GM18499 (cell line): ENCODE results near the gene MMRN2.
"Not testable (repeated sequence)": the region's sequence is repeated elsewhere in the genome, so short reads cannot be mapped to it uniquely, and the experiment has no call there.

ENCODE experiments used
- ATAC-seq: cut with Tn5 transposase; IDR thresholded peaks from one replicate; pipeline ENCODE4 v1.9.1; 2021; ENCODE audit warnings: moderate number of reproducible peaks; ENCODE audit not compliant: insufficient read depth, unreplicated experiment

The MMRN2 gene

GRCh38 chr10:86958116-86958900 lies 893 bp upstream of the MMRN2 start, which contains the start of gene SNCG:
TSS of gene SNCG (plus strand) at chr10:86958599. CDS start at chr10:86958698, 99 bp downstream.
- no peak for ATAC-seq

- ATAC-seq, result no peak
Measured at GRCh38 chr10:86956848-86957448, 467 bp downstream of the MMRN2 start.

GRCh38 chr10:86956195-86956847 lies 1.1 kb downstream of the MMRN2 start:
- no peak for ATAC-seq

- no peak for ATAC-seq
Measured at GRCh38 chr10:86955501-86956194, 1.8 kb downstream of the MMRN2 start.

GRCh38 chr10:86954681-86955500 lies 2.5 kb downstream of the MMRN2 start:
- no peak for ATAC-seq

- no peak for ATAC-seq
Measured at GRCh38 chr10:86953747-86954680, 3.4 kb downstream of the MMRN2 start.

- ATAC-seq, result not testable (repeated sequence)
Measured at GRCh38 chr10:86952697-86953096, 4.7 kb downstream of the MMRN2 start.

- ATAC-seq, result no peak
Measured at GRCh38 chr10:86952106-86952505, 5.3 kb downstream of the MMRN2 start.

- ATAC-seq, result no peak
Measured at GRCh38 chr10:86951184-86951761, 6.1 kb downstream of the MMRN2 start.

- no peak for ATAC-seq
Measured at GRCh38 chr10:86950349-86950748, 7.1 kb downstream of the MMRN2 start.

GRCh38 chr10:86947806-86948205 lies 9.6 kb downstream of the MMRN2 start:
- not testable (repeated sequence) for ATAC-seq

- no peak for ATAC-seq
Measured at GRCh38 chr10:86946213-86947155, 10.9 kb downstream of the MMRN2 start.

GRCh38 chr10:86945361-86946212 lies 11.8 kb downstream of the MMRN2 start:
- ATAC-seq, result no peak

GRCh38 chr10:86944907-86945306 lies 12.5 kb downstream of the MMRN2 start:
- no peak for ATAC-seq

- ATAC-seq, result no peak
Measured at GRCh38 chr10:86944471-86944870, 12.9 kb downstream of the MMRN2 start.

- ATAC-seq, result no peak
Measured at GRCh38 chr10:86944031-86944419, 13.4 kb downstream of the MMRN2 start.
